ENCODE measurements around the gene NKAIN2.

The NKAIN2 gene

DNA sequence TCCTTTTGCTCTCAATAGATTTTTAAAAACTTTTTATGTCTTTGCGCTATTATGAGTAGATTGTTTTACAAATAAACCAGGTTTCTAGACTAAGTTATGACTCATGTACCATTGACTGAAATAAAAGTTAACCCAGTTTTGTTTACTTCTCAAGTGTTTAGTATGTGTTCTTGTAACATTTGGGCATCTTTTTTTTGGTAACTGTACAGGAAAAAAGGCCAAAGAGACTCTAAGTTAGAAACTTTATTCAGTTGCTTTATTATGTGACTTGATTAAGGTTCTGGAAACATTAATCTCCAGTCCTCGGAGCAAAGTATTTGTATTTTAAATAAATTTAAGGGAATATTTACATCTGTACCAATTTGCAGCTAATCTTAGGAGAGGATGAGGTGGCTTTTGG lies 2.9 kb downstream of the NKAIN2 start:
- H3K4me3 ChIP-seq (ENCODE audit: low read depth, low read length) = no peak overlapping the region

DNA sequence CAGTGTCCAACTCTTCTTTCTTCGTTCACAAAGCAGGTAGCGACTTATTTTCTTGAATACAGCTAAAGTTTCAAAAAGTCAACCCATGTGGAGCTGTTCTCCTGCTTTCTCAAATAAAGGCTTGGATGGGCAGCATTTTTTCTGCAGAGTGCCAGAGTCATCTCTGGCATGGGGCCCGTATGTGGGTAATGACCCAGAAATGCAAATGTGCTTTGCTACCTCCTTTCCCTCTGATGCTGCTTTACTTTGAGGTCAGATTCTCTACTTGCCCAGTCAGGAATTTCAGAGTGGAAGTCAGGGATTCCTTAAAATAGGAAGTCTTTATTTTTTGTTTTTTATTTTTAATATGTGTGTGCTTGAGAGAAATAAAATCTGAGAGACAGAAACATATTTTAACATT lies 4.9 kb downstream of the NKAIN2 start:
- no peak overlapping the region for H3K4me3 ChIP-seq (ENCODE audit: low read depth, low read length)

DNA sequence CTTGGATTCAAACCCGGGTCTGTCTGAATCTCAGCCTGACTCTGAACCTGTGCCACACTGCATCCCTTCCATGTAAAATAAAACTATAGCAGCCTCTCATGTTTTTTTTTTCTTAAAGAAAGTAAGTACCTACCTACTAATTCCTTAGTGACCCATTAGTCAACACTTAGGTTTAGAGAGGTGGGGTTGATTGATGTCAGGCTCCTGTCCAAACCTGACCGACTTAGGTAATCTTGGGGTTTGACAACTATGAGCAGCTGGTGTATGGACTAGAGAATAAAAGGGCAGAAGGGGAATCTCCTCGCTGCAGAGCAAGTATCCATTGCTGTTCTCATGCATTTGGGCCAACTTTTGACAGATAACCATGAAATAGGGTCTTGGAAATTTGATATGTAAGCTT lies 6.5 kb downstream of the NKAIN2 start:
- no peak overlapping the region for H3K4me3 ChIP-seq (ENCODE audit: low read depth, low read length)

DNA sequence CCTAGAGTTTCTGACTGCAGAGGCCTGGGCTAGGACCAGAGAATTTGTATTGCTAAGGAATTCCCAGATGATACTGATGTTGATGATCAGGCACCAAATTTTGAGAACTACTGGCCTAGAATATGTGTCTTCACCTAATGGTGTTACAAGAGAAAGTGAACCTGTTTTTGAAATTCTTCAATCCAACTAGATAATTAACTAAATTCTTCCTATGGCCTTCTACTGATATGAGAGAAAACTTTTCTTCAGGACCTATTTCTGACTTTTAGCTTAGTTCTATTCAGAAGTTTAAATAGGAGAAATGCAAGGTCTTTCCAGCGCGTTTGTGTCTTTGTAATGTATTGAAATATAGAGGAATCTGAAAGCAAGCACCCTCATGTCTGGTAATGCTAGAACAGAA lies 7.3 kb downstream of the NKAIN2 start:
- no peak overlapping the region for H3K4me3 ChIP-seq (ENCODE audit: low read depth, low read length)

DNA sequence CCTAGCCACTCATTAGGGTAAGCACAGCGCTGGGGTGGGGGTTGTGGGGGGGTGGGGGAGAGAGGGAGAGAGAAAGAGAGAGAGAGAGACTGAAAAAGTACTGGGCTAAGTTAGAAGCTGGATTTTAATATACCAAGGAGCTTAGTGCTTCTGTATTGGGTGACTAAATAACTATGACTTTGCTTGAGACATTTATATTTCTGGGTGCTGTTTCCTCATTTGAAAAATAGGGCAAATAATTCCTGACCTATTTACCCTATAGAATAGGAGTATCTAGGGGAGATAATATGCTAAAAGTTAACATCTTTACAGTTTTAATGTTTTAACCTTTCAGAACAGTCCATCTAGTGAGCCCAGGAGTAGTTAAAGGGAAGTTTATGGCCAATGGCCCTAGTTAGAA lies 7.7 kb downstream of the NKAIN2 start:
- no peak overlapping the region for H3K4me3 ChIP-seq (ENCODE audit: low read depth, low read length)

DNA sequence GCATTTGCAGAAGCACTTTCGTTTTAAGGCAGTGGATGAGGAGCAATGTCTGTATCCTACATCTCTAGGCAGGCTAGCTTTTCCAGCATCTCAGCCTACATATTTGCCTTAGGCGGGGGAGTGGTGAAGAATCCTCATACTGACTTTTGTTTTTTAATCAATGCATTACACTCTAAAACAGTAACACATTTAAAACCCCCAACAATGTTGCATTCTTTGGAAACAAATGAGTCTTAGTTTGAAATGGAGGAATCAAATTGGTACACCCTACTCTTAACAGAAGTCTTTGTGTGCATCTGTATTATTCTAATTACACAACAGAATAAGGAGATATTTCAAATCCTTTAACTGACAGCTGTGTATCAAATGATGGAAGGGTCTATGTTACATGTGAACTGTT lies 9.0 kb downstream of the NKAIN2 start:
- H3K4me3 ChIP-seq (ENCODE audit: low read depth, low read length) = no peak overlapping the region

DNA sequence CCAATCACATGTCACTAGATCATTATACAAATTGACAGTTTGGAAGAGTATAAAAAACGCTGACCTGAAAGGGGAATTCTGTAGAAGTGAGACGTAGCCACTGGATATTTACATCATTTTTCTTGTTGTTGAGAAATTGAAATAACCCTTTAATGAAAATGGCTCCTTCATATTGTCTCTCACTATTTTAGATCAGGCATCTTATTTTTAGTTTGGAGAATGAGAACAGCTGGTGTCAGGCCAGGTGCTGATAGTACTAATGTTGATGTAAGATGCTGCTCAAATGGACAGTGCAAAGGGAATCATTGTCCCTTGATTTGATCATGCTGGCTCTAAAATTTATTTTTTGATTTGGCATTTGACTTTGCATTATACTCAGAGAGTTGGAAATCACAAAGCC lies 17.4 kb downstream of the NKAIN2 start:
- no peak overlapping the region for H3K4me3 ChIP-seq (ENCODE audit: low read depth, low read length)

DNA sequence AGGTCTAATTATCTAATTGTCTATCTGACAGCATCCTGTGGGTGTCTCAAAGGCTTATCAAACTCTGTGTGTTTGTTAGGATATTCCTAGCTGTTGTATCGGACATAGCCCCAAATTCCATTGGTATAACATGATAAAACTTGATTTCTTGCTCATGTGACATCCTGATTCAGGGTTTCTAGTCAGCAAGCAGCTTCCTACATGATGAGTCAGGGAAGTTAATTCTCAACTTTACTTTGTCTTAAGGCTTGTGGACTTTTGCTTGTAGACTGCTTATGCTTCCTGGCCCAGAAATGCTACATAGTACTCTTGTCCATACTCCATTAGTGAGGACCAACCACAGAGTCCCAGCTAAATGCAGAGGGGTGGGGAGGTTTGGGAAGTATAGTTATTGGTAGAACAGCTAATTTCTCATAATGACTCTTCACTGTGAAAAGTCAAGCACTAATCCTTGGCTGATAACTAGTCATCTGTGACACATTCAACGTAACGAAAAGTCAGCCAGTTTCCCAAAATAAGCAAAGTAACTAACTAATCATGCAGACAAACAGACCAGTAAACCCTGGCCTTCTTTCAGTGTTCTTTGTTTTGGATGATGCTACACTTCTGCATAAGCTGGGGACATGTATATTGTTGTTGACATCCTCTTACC lies 25.8 kb downstream of the NKAIN2 start:
- H3K4me3 ChIP-seq (ENCODE audit: low read depth, low read length) = no peak overlapping the region

DNA sequence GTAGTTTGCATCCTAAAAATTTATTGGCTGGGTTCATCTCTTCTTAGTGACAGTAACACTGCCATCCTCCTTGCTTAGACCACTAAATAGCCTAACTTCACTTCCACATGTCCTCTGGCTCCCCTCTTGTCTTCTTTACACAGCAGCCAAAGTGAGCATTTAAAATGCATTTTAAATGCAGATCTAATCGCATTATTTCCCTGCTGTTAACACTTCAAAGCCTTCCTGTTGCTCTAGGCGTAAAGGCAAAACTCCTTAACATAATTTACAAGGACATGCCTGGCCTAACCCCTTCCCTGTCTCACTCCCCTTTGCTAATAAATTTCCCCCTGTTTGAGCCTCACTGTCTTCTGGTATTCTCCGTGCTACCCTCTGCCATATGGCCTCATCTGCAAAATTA lies 26.5 kb downstream of the NKAIN2 start:
- H3K4me3 ChIP-seq (ENCODE audit: low read depth, low read length) = no peak overlapping the region

DNA sequence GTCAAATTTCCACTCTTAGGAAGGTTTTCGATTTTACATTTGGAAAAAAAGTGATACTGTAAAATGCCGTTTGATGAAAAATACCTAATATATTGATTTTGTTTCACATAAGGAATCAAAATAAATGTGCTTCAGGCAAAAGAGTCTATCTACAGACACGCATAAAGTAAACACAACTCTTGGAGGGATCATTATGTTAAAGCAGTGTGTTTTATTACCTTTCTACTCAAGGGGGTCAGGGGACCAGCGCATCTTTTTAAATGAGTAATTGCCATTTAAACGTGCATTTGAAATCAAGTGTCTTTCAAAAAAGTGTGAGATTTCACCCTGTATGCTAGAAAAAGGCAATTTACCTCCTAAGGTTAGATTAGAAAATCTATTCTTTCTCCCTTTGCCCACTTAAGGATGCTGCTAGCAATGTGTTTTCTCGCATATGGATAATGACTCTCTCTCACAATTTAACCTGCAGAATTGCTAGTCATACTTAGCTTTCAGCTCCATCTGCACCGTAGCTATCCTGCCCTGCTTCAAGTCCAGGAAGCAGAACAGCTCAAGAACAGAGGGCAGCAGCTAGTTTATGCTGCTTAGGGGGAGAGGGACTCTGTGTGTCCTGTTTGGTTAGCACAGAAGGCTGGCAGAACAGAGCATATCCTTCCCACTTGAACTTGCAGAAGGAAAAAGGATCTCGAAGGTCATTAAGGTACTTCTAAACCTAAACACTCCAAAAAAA lies 35.0 kb downstream of the NKAIN2 start:
- no peak overlapping the region for H3K4me3 ChIP-seq (ENCODE audit: low read depth, low read length)

DNA sequence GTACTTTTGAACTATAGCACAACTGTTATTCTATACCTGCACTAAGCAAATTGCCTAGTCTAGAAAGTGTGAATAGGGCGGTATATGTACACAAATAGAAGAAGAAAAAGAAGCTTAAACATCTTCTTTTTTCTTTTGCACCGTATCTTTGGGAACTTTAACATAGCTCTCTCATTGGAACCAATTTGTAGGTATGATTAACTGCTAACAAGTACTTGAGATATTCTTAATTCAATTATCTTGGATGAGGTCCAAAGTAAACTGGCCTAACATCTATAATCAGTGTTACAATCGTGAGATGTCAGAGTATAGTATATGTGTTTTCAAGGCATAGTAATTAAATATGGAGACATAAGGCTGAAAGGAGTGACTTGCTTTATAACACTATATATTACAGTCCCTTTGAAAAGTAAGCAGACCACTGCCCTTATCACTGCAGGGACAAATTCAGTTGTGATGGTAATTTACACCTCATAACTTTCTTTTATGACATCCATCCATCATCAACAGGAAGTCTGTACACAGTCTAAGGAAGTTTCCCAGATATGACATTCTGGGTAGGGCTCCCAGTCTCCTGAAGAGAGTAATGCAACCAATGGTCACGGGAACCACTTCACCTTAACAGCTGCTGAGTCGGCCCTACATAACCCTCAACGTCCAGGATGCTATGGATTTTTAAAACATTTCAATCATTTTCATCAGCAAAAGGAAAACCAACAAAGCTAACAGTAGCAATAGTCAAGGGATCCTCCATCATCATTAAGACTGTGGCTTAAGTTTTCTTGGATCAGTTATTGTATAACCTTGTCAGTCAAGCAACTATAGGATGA lies 37.6 kb downstream of the NKAIN2 start:
- no peak overlapping the region for H3K4me3 ChIP-seq (ENCODE audit: low read depth, low read length)

DNA sequence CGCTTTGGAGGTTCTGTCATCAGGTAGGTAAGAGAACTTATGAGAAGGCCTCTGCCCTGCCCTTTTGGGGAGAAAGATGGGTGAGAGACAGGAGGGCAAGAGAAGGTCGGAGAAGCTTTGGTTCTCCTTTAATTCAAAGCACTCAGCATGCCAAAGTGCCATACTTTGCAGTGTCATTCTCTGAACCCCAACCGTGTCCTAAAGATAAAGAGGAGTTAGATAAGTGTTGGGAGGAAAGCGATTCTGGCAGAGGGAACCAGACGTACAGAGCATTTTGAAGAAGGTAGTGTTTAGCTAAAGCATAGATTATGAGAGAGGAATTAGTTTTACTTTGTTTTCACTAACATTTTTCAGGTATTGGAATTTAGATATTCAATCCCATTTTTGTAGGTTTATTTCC lies 40.3 kb downstream of the NKAIN2 start:
- H3K4me3 ChIP-seq (ENCODE audit: low read depth, low read length) = no peak overlapping the region

DNA sequence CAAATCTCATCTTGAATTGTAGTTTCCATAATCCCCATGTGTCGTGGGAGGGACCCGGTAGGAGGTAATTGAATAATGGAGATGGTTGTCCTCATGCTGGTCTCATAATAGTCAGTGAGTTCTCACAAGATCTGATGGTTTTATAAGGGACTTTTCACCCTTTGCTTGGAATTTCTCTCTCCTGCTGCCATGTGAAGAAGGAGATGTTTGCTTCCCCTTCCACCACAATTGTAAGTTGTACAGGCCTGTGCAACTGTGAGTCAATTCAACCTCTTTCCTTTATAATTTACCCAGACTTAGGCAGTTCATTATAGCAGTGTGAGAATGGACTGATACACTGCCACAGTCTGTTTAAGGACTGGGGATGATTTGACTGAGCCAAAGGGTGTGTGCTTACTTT lies 44.7 kb downstream of the NKAIN2 start:
- H3K4me3 ChIP-seq (ENCODE audit: low read depth, low read length) = no peak overlapping the region

DNA sequence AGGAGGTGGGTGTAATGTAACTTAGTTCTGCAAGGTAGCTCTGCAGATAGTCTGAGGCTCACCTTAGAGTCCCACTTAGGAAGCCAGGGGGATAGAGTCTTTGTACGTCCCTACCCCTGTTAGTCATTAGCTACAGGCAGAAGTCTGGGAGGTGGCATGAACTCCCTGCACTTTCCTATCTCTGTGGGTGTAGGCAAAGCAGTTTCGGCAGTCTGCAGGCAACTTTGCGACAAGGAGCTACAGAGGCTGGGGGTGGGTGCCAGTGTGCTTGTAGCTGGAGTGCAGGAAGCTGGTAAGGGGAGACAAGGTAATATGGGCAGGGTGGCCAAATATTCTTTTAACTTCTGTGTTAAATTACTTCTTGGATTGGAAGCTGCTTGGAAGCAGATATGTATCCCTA lies 45.7 kb downstream of the NKAIN2 start:
- H3K4me3 ChIP-seq (ENCODE audit: low read depth, low read length) = no peak overlapping the region

DNA sequence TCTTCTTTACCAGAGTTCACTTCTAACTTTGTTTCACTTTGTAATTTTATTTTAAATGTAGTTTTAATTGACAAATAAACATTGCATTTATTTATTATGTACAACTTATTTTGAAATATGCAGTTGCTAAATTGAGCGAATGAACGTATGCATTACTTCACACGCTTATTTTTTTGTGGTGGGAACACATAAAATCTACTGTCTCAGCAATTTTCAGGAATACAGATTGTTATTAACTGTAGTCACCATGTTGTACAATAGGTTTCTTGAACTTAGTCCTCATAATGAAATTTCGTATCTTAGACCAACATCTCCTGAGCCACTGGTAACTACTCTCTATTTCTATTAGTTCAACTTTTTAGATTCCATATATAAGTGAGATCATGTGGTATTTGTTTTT lies 46.9 kb downstream of the NKAIN2 start:
- no peak overlapping the region for H3K4me3 ChIP-seq (ENCODE audit: low read depth, low read length)

DNA sequence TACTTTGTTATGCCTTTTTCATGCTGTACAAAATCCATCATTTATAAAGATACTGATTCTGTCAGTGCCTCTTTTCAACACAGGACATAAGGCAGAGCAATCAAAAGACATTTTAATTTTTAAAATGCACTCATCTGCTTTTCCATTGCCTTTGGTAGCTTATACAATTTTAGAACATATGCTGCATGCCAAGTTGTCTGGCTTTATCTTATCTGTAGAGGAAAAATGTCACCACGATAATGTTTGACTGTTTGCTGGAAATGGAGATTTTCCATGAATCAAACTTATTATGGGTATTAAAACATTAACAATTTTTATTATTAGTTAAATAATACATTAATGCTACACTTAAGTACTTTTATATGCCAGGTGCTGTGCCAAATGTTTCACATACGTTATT lies 50.5 kb downstream of the NKAIN2 start:
- no peak overlapping the region for H3K4me3 ChIP-seq (ENCODE audit: low read depth, low read length)

DNA sequence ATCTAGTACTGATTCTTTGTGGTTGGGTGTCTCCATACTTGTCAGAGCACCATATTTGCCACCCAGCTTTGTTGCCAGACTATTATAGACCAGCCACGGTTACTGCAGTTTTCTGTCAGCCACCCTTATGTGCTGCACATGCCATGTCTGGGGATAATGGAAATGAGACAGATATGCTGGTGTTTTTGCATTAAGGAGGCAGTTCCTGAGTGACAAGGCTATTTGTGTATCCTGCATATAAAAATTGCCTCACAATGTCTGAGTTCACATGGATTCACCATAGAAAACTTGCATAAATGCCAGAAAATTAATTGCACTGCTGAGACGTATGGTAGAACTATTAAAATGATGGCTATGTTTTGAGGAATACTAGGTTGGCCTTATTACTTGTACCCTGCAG lies 51.8 kb downstream of the NKAIN2 start:
- no peak overlapping the region for H3K4me3 ChIP-seq (ENCODE audit: low read depth, low read length)

DNA sequence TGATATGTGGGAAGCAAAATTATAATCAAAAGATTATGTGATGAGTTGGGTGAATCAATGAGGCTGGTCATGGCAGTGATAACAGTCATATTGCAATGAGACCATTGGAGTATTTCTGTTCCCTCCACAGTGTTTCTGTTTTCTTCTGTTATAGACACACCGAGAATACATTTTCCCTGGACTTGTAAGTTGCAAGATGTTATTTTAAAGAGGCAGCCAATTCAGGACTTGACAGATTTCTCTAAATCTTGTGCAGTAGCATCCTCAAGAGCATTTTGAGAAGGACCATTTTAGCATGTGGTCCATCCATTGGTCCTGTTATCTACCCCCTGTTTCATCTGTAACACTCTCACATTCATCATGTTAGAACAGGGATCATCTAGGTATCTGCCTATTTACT lies 55.6 kb downstream of the NKAIN2 start:
- H3K4me3 ChIP-seq (ENCODE audit: low read depth, low read length) = no peak overlapping the region

DNA sequence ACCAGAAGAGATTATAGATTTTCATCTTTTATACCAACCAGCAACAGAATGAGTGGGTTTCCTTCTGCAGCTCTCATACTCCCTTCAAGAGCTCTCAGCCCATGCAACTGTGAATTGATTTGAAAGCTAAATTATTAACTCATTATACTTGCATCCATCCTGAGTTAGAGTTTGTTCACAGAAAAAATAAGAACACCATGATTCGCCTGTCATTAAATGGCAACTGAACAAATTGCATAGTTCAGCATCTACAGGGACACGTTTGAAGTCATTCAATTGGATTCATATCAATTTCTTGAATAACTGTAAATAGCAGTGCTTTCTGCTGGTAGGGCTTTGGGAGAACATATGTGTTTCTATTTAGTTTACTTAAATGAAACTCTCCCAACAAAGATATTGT lies 65.7 kb downstream of the NKAIN2 start:
- H3K4me3 ChIP-seq (ENCODE audit: low read depth, low read length) = no peak overlapping the region

DNA sequence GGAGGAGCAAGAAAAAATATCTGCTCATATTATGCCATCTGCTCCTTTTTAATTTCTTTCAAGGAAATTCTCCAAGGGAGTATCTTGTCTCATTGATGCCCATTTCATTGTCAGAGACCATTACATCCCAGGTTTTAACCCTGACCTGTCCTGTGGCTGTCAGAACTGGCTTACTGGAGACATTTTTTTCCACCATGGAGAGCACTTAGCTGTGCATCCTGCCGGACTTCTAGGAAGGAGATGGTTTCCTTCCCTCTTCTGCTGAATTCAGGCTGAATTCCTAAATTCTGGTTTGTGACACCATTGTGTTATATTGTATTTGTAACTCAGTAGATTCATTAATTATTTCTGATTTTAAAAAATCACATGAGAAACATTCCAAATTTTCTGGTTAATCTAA lies 70.3 kb downstream of the NKAIN2 start:
- no peak overlapping the region for H3K4me3 ChIP-seq (ENCODE audit: low read depth, low read length)

DNA sequence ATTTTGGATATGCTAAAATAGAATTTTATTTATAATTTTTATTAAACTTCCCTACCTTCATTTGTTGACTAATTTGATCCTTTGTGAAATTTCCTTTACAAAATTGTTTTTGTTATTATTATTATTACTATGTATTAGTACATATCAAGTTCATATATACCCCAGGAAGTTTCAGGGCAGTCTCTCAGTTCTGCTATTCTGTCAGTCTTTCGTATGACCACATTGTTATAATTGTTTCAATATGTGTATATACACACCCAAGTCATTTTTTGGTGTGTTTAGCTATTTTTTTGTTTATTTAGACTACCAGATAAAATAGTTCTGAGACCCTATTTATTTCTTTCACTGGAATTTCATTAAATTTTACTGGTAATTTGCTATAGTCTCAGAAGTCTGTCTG lies 72.1 kb downstream of the NKAIN2 start:
- H3K4me3 ChIP-seq (ENCODE audit: low read depth, low read length) = no peak overlapping the region

DNA sequence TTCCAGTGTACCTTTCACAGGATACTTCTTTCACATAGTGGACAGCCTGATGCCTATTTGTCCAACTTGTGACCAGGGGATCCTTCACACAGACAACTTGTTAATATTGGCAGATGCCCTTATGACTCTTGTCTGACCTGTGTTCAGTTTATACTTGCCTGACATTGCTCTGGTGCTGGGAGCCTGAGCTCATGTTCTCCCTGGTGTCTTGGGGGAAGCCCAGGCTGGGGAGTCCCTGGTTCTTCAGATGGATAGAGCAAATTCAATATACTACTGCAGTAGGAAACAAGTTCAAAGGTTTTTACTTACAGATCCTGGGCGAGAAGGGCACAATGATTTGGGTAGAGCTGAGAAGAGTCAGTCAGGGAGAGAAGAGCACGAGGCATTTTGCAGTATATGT lies 76.1 kb downstream of the NKAIN2 start:
- no peak overlapping the region for H3K4me3 ChIP-seq (ENCODE audit: low read depth, low read length)
